ENCODE measurements around the gene TMED5.

TMED5 gene

DNA sequence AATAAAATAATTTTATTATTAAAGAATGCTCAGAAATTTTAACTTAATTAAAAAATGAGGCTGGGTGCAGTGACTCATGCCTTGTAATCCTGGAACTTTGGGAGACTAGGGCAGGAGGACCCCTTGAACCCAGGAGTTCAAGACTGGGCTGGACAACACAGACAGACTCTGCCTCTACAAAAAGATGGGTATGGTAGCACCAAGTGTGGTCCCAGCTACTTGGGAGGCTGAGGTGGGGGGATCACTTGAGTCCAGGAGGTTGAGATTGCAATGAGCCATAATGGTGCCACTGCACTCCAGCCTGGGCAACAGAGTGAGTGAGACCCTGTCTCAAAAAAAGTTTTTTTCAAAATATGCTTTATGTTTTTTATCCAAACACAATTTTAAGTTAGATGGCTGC, 25.3 kb downstream of the TMED5 start:
- Histone ChIP-seq H3K4me2 (ENCODE audit: low read depth, low read length, poor library complexity, severe bottlenecking) (no peak overlapping the region), H3F3A (ENCODE audit: insufficient read depth) (peaks cover 74% of the 10 kb centered on the region), H3K27ac (ENCODE audit: low read depth, low read length) (no peak overlapping the region), H3K27me3 (ENCODE audit: low read length) (no peaks in the 10 kb centered on the region), H4K20me1 (ENCODE audit: low read depth, low read length) (peaks cover 4% of the 10 kb centered on the region; the same call in 1 of the 2 replicates), H3K36me3 (ENCODE audit: low read length) (peaks cover 56% of the 10 kb centered on the region), H2AFZ (ENCODE audit: low read depth, low read length, severe bottlenecking) (no peak overlapping the region), H3K9ac (ENCODE audit: low read length) (no peak overlapping the region), H3K9me3 (ENCODE audit: insufficient read depth, low read length) (no peaks in the 10 kb centered on the region), H3K79me2 (ENCODE audit: insufficient read depth, low read length) (peaks cover 9% of the 10 kb centered on the region; the same call in 1 of the 2 replicates), H3K4me3 (ENCODE audit: insufficient read depth, low read length, poor library complexity, severe bottlenecking) (no peak overlapping the region), H3K9me2 (replicated peaks; ENCODE audit: insufficient read depth, low read length) (no peaks in the 10 kb centered on the region)
- TF ChIP-seq, protein P1, sequence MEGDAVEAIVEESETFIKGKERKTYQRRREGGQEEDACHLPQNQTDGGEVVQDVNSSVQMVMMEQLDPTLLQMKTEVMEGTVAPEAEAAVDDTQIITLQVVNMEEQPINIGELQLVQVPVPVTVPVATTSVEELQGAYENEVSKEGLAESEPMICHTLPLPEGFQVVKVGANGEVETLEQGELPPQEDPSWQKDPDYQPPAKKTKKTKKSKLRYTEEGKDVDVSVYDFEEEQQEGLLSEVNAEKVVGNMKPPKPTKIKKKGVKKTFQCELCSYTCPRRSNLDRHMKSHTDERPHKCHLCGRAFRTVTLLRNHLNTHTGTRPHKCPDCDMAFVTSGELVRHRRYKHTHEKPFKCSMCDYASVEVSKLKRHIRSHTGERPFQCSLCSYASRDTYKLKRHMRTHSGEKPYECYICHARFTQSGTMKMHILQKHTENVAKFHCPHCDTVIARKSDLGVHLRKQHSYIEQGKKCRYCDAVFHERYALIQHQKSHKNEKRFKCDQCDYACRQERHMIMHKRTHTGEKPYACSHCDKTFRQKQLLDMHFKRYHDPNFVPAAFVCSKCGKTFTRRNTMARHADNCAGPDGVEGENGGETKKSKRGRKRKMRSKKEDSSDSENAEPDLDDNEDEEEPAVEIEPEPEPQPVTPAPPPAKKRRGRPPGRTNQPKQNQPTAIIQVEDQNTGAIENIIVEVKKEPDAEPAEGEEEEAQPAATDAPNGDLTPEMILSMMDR (IDR thresholded peaks at IDR 0.05; ENCODE audit: insufficient read depth, low read length, poor library complexity, severe bottlenecking): no peak
- TF ChIP-seq EZH2phosphoT487 (conservative IDR thresholded peaks at IDR 0.05; ENCODE audit: low read length): no peak

DNA sequence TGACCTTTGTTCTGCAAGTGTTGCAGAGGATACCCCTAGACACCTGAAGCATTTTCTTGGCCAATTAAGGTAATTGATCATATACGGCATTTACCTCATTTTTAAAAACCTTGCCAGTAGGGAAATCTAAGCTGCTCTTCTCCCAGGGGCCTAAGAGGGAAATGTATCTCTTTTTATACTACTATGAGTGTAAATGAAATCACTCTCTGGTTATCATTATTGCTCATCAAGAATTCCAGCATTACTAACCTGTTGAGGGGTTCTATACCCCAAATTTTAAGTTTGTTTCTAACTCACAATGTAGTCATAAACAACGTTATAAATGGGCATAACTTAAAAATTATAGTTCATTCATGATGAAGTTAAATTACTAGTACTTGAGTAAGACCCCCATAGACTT, 27.4 kb downstream of the TMED5 start:
- Histone ChIP-seq H3K27ac (ENCODE audit: low read depth, low read length) (no peak overlapping the region), H3K9ac (ENCODE audit: low read length) (no peak overlapping the region), H3K4me3 (ENCODE audit: insufficient read depth, low read length, poor library complexity, severe bottlenecking) (no peak overlapping the region), H3F3A (ENCODE audit: insufficient read depth) (peaks cover 84% of the 10 kb centered on the region), H3K27me3 (ENCODE audit: low read length) (no peaks in the 10 kb centered on the region), H3K36me3 (ENCODE audit: low read length) (peaks cover 41% of the 10 kb centered on the region), H4K20me1 (ENCODE audit: low read depth, low read length) (peaks cover 4% of the 10 kb centered on the region; the same call in 1 of the 2 replicates), H3K4me2 (ENCODE audit: low read depth, low read length, poor library complexity, severe bottlenecking) (no peak overlapping the region), H2AFZ (ENCODE audit: low read depth, low read length, severe bottlenecking) (no peak overlapping the region), H3K9me2 (replicated peaks; ENCODE audit: insufficient read depth, low read length) (no peaks in the 10 kb centered on the region), H3K9me3 (ENCODE audit: insufficient read depth, low read length) (no peaks in the 10 kb centered on the region), H3K79me2 (ENCODE audit: insufficient read depth, low read length) (no peaks in the 10 kb centered on the region; the same call in 1 of the 2 replicates)
- TF ChIP-seq, protein P1 (IDR thresholded peaks at IDR 0.05; ENCODE audit: insufficient read depth, low read length, poor library complexity, severe bottlenecking): no peak
- no peak for TF ChIP-seq EZH2phosphoT487 (conservative IDR thresholded peaks at IDR 0.05; ENCODE audit: low read length)

DNA sequence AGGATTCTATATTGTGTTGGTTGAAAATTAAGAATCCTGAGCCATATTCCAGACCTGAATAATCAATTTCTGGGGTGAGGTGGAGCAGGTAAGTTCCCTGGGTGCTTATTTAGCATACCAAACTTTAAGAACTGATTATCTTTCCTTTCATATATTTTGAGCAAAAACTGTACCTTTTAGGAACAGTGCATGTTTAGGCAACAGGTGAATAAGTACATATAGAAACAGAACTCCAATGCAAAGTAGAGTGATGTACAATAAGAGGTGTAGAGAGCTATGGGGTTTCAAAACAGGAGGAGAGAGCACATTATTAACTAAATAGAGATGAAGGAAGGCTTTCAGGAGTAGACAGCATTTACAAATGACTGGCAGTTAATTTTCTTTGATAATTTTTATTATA, 28.7 kb downstream of the TMED5 start:
- H3K9ac ChIP-seq (ENCODE audit: low read length): no peak overlapping the region
- no peak overlapping the region for H3K4me2 ChIP-seq (ENCODE audit: low read depth, low read length, poor library complexity, severe bottlenecking)
- H3K27ac ChIP-seq (ENCODE audit: low read depth, low read length): no peak overlapping the region
- H2AFZ ChIP-seq (ENCODE audit: low read depth, low read length, severe bottlenecking): no peak overlapping the region
- TF ChIP-seq, protein P1 (IDR thresholded peaks at IDR 0.05; ENCODE audit: insufficient read depth, low read length, poor library complexity, severe bottlenecking): no peak
- TF ChIP-seq EZH2phosphoT487 (conservative IDR thresholded peaks at IDR 0.05; ENCODE audit: low read length): no peak
- H3K4me3 ChIP-seq (ENCODE audit: insufficient read depth, low read length, poor library complexity, severe bottlenecking): no peak overlapping the region
- H3F3A ChIP-seq (ENCODE audit: insufficient read depth): peaks cover 88% of the 10 kb centered on the region
- H3K9me3 ChIP-seq (ENCODE audit: insufficient read depth, low read length): no peaks in the 10 kb centered on the region
- peaks cover 41% of the 10 kb centered on the region for H3K36me3 ChIP-seq (ENCODE audit: low read length)
- H3K27me3 ChIP-seq (ENCODE audit: low read length): no peaks in the 10 kb centered on the region
- H3K79me2 ChIP-seq (ENCODE audit: insufficient read depth, low read length): no peaks in the 10 kb centered on the region; the same call in 1 of the 2 replicates
- peaks cover 4% of the 10 kb centered on the region; the same call in 1 of the 2 replicates for H4K20me1 ChIP-seq (ENCODE audit: low read depth, low read length)
- H3K9me2 ChIP-seq (replicated peaks; ENCODE audit: insufficient read depth, low read length): no peaks in the 10 kb centered on the region
